Measurements from ENCODE around the gene EFNA3. TPM values are rescaled to one million over a fixed set of nuclear protein-coding genes. Genes with fewer than 3 reads are reported as not detected.

EFNA3 gene
- total and polyA plus RNA-seq, 2 donors (not counting 1 experiment from before 2014, with no cell fraction given), result 0.30 to 0.33 TPM

GRCh38 chr1:155079210-155079486 lies 511 bp downstream of the EFNA3 start:
- peaks cover 74% of the 10 kb centered on the region for H3K27me3 ChIP-seq (ENCODE audit: control insufficient read depth, insufficient read depth, low read length)
- no peaks in the 10 kb centered on the region for H3K79me2 ChIP-seq (ENCODE audit: control insufficient read depth, insufficient read depth, low read length)
- no peaks in the 10 kb centered on the region for H3K36me3 ChIP-seq (ENCODE audit: control insufficient read depth, insufficient read depth, low read length)
- no peak overlapping the region for H3K9ac ChIP-seq (ENCODE audit: insufficient read depth, low read length)
- DNase-seq (ENCODE audit: low read depth in 2 of 2), result no peak
- H4K20me1 ChIP-seq (ENCODE audit: control insufficient read depth, extremely low read depth, insufficient read depth, low read length), result no peaks in the 10 kb centered on the region
- H3K4me3 ChIP-seq (replicated peaks in 1 of 4; ENCODE audit: control extremely low read depth in 1 of 4, insufficient read depth in 1 of 4, low read depth in 3 of 4, low read length in 4 of 4), result peak overlapping the region in 1 of 4 experiments; percentile 37
- H3K9me3 ChIP-seq (ENCODE audit: control insufficient read depth, insufficient read depth, low read depth, low read length), result no peaks in the 10 kb centered on the region
- TF ChIP-seq CTCF (conservative IDR thresholded peaks at IDR 0.05 in 1 of 2, IDR thresholded peaks at IDR 0.05 in 1 of 2; ENCODE audit: low read depth in 1 of 2, low read length in 2 of 2) (no peak), EZH2 (IDR thresholded peaks at IDR 0.05; ENCODE audit: low read length, missing control alignments) (no peak)
- H2AFZ ChIP-seq (ENCODE audit: low read length), result no peak overlapping the region
- H3K27ac ChIP-seq (ENCODE audit: insufficient read depth, low read length), result no peak overlapping the region
- peaks cover 1% of the 10 kb centered on the region for H3K4me1 ChIP-seq (ENCODE audit: control insufficient read depth, extremely low read depth, insufficient read depth, low read length)
- peak overlapping the region; percentile 71 for H3K4me2 ChIP-seq (ENCODE audit: extremely low read depth, insufficient read depth, low read length)

- no peak overlapping the region for H3K4me3 ChIP-seq (replicated peaks in 1 of 4; ENCODE audit: control extremely low read depth in 1 of 4, insufficient read depth in 1 of 4, low read depth in 3 of 4, low read length in 4 of 4)
- H2AFZ ChIP-seq (ENCODE audit: low read length), result no peak overlapping the region
- peak; percentile 99 for TF ChIP-seq EZH2 (IDR thresholded peaks at IDR 0.05; ENCODE audit: low read length, missing control alignments)
- TF ChIP-seq CTCF (conservative IDR thresholded peaks at IDR 0.05 in 1 of 2, IDR thresholded peaks at IDR 0.05 in 1 of 2; ENCODE audit: low read depth in 1 of 2, low read length in 2 of 2), result no peak
- no peak for DNase-seq (ENCODE audit: low read depth in 2 of 2)
- no peaks in the 10 kb centered on the region for H3K36me3 ChIP-seq (ENCODE audit: control insufficient read depth, insufficient read depth, low read length)
- peak overlapping the region; percentile 13 for H3K4me2 ChIP-seq (ENCODE audit: extremely low read depth, insufficient read depth, low read length)
- H3K9ac ChIP-seq (ENCODE audit: insufficient read depth, low read length), result no peak overlapping the region
- H3K79me2 ChIP-seq (ENCODE audit: control insufficient read depth, insufficient read depth, low read length), result no peaks in the 10 kb centered on the region
- H3K9me3 ChIP-seq (ENCODE audit: control insufficient read depth, insufficient read depth, low read depth, low read length), result no peaks in the 10 kb centered on the region
- H3K27ac ChIP-seq (ENCODE audit: insufficient read depth, low read length), result no peak overlapping the region
- peaks cover 5% of the 10 kb centered on the region for H3K4me1 ChIP-seq (ENCODE audit: control insufficient read depth, extremely low read depth, insufficient read depth, low read length)
- no peaks in the 10 kb centered on the region for H4K20me1 ChIP-seq (ENCODE audit: control insufficient read depth, extremely low read depth, insufficient read depth, low read length)
- peaks cover 74% of the 10 kb centered on the region for H3K27me3 ChIP-seq (ENCODE audit: control insufficient read depth, insufficient read depth, low read length)
These were observed 1.1 kb downstream of the EFNA3 start for GRCh38 chr1:155079487-155080311.

- Histone ChIP-seq H3K79me2 (ENCODE audit: control insufficient read depth, insufficient read depth, low read length) (no peaks in the 10 kb centered on the region), H3K4me2 (ENCODE audit: extremely low read depth, insufficient read depth, low read length) (no peak overlapping the region), H3K27me3 (ENCODE audit: control insufficient read depth, insufficient read depth, low read length) (peaks cover 72% of the 10 kb centered on the region), H4K20me1 (ENCODE audit: control insufficient read depth, extremely low read depth, insufficient read depth, low read length) (no peaks in the 10 kb centered on the region), H3K27ac (ENCODE audit: insufficient read depth, low read length) (no peak overlapping the region), H3K9ac (ENCODE audit: insufficient read depth, low read length) (no peak overlapping the region), H2AFZ (ENCODE audit: low read length) (no peak overlapping the region), H3K4me3 (replicated peaks in 1 of 4; ENCODE audit: control extremely low read depth in 1 of 4, insufficient read depth in 1 of 4, low read depth in 3 of 4, low read length in 4 of 4) (no peak overlapping the region), H3K36me3 (ENCODE audit: control insufficient read depth, insufficient read depth, low read length) (no peaks in the 10 kb centered on the region), H3K9me3 (ENCODE audit: control insufficient read depth, insufficient read depth, low read depth, low read length) (no peaks in the 10 kb centered on the region), H3K4me1 (ENCODE audit: control insufficient read depth, extremely low read depth, insufficient read depth, low read length) (peaks cover 6% of the 10 kb centered on the region)
- no peak for DNase-seq (ENCODE audit: low read depth in 2 of 2)
- no peak for TF ChIP-seq CTCF (conservative IDR thresholded peaks at IDR 0.05 in 1 of 2, IDR thresholded peaks at IDR 0.05 in 1 of 2; ENCODE audit: low read depth in 1 of 2, low read length in 2 of 2)
- no peak for TF ChIP-seq EZH2 (IDR thresholded peaks at IDR 0.05; ENCODE audit: low read length, missing control alignments)
These were observed 1.9 kb downstream of the EFNA3 start for GRCh38 chr1:155080312-155081228.
